SK-N-MC (cell line): Measurements from ENCODE around the gene AKAP13.

Source experiments
- EZH2 ChIP-seq: fragments of 200-600 bp; sonication (generic); IDR thresholded peaks from one replicate; pipeline ENCODE4 v1.6.1; 2017; ENCODE audit warnings: antibody characterized with exemption
- FOXP2 ChIP-seq: optimal IDR thresholded peaks from 2 replicates; pipeline ENCODE3; 2011; ENCODE audit warnings: mild to moderate bottlenecking, moderate library complexity; ENCODE audit not compliant: insufficient read depth; ENCODE audit errors: extremely low read length, control extremely low read depth
- POLR2AphosphoS5 ChIP-seq: IDR thresholded peaks from 2 replicates; pipeline ENCODE4 v1.6.1; 2012; ENCODE audit warnings: mild to moderate bottlenecking, low read depth, low read length, borderline replicate concordance

GRCh38 chr15:85614059-85614458 is 233.7 kb downstream of the AKAP13 start:
- no peak for TF ChIP-seq EZH2
- no peak for TF ChIP-seq POLR2AphosphoS5
- no peak for TF ChIP-seq FOXP2
